A549 treated with DMSO at 1 μM for 4 hours (cell line): Measurements from ENCODE around the gene JRKL. TPM values are rescaled to one million over a fixed set of nuclear protein-coding genes. Genes with fewer than 3 reads are reported as not detected.

ENCODE experiments used
- total RNA-seq: library from RNA; stranded (reverse); fragments of 200-300 nt; extraction: Qiagen RNA extraction; gene quantifications from 5 replicates; pipeline ENCODE4 v1.2.3, GENCODE V29; 2022; ENCODE audit warnings: low read depth

Gene JRKL
- 4.3 to 7.1 TPM (median 5.7 TPM) in 5 replicates for total RNA-seq

GRCh38 chr11:96389720-96390487 lies at the start of gene JRKL, which contains the start of gene CCDC82:
Gene JRKL (plus strand): TSS chr11:96390013. CDS start chr11:96390650, 637 bp downstream.
Gene CCDC82 (minus strand): TSS chr11:96389912. CDS start chr11:96384747, 5,165 bp downstream.

GRCh38 chr11:96342961-96343711 lies 46.7 kb upstream of the JRKL start, which contains the start of gene MAML2:
Gene MAML2 (minus strand): TSS chr11:96343195. CDS start chr11:96341895, 1,300 bp downstream.

Other genes starting within 250 kb of the JRKL start
- 2.2 to 3.4 TPM (median 2.7 TPM) in 5 replicates for gene MAML2, start 46.8 kb upstream of the JRKL start, total RNA-seq
- 16.0 to 19.9 TPM (median 18.1 TPM) in 5 replicates for gene CCDC82, start 101 bp upstream of the JRKL start, total RNA-seq